DND-41 (cell line): ENCODE measurements around the gene SLC2A9.

Source experiments
- ATAC-seq: fragments of 200-7000 bp; cut with Tn5 transposase; 3 replicates; pipeline ENCODE4 v1.9.1; 2021; ENCODE audit warnings: low read depth; ENCODE audit not compliant: insufficient read depth
- DNase-seq: peaks from one replicate; pipeline ENCODE4 v3.0.0-alpha.2; 2020
- H2AFZ ChIP-seq: 2 replicates; pipeline ENCODE4 v1.6.0; 2012; ENCODE audit warnings: low read depth, low read length
- H3K27ac ChIP-seq: 2 replicates; pipeline ENCODE4 v1.5.1; 2012; ENCODE audit warnings: low read length, inconsistent platforms
- H3K27me3 ChIP-seq: fragments of 200-600 bp; sonication (generic); 2 replicates; pipeline ENCODE4 v1.6.0; 2012; ENCODE audit warnings: low read length, mild to moderate bottlenecking, inconsistent platforms; ENCODE audit not compliant: insufficient read depth, poor library complexity
- H3K36me3 ChIP-seq: 2 replicates; pipeline ENCODE4 v1.5.1; 2012; ENCODE audit warnings: low read length, inconsistent platforms; ENCODE audit not compliant: insufficient read depth
- H3K4me1 ChIP-seq: 2 replicates; pipeline ENCODE4 v1.5.1; 2012; ENCODE audit warnings: mild to moderate bottlenecking, low read length; ENCODE audit not compliant: insufficient read depth
- H3K4me2 ChIP-seq: 2 replicates; pipeline ENCODE4 v1.6.0; 2012; ENCODE audit warnings: mild to moderate bottlenecking, moderate library complexity, low read length, inconsistent platforms; ENCODE audit not compliant: insufficient read depth
- H3K4me3 ChIP-seq, 2 experiments: fragments of 200-600 bp in 1 of 2; shearing (Covaris generic) in 1 of 2; 2 replicates each; pipeline ENCODE4 v1.5.1; 2012 to 2016; ENCODE audit warnings: inconsistent platforms in 2 of 2, low read length in 2 of 2, mild to moderate bottlenecking in 2 of 2, low read depth in 1 of 2, moderate library complexity in 1 of 2
- H3K79me2 ChIP-seq: 2 replicates; pipeline ENCODE4 v1.6.0; 2012; ENCODE audit warnings: low read length, inconsistent platforms; ENCODE audit not compliant: insufficient read depth
- H3K9ac ChIP-seq: 2 replicates; pipeline ENCODE4 v1.6.0; 2012; ENCODE audit warnings: low read depth, mild to moderate bottlenecking, inconsistent platforms, low read length, moderate library complexity
- H3K9me3 ChIP-seq: 2 replicates; pipeline ENCODE4 v1.5.1; 2012; ENCODE audit warnings: low read length, moderate library complexity, mild to moderate bottlenecking, inconsistent platforms; ENCODE audit not compliant: insufficient read depth, severe bottlenecking
- H4K20me1 ChIP-seq: 2 replicates; pipeline ENCODE4 v1.6.0; 2012; ENCODE audit warnings: low read length; ENCODE audit not compliant: insufficient read depth
- EZH2 ChIP-seq: IDR thresholded peaks from 3 replicates; pipeline ENCODE4 v1.6.1; 2012; ENCODE audit warnings: borderline replicate concordance, low read depth, mild to moderate bottlenecking, moderate library complexity, low read length, inconsistent platforms; ENCODE audit not compliant: severe bottlenecking
- TF ChIP-seq, protein P1 (sequence below): IDR thresholded peaks from 2 replicates; pipeline ENCODE4 v1.5.1; 2012; ENCODE audit warnings: borderline replicate concordance, low read length, moderate library complexity, mild to moderate bottlenecking; ENCODE audit not compliant: poor library complexity, severe bottlenecking; ENCODE audit errors: extremely low read depth

The SLC2A9 gene

DNA sequence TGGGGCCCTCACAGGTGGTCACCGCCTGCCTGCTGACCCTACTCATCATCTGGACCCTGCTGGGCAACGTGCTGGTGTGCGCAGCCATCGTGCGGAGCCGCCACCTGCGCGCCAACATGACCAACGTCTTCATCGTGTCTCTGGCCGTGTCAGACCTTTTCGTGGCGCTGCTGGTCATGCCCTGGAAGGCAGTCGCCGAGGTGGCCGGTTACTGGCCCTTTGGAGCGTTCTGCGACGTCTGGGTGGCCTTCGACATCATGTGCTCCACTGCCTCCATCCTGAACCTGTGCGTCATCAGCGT is 239.2 kb downstream of the SLC2A9 start:
- ATAC-seq (no peak), DNase-seq (no peak)
- no peak for TF ChIP-seq EZH2
- TF ChIP-seq, protein P1, sequence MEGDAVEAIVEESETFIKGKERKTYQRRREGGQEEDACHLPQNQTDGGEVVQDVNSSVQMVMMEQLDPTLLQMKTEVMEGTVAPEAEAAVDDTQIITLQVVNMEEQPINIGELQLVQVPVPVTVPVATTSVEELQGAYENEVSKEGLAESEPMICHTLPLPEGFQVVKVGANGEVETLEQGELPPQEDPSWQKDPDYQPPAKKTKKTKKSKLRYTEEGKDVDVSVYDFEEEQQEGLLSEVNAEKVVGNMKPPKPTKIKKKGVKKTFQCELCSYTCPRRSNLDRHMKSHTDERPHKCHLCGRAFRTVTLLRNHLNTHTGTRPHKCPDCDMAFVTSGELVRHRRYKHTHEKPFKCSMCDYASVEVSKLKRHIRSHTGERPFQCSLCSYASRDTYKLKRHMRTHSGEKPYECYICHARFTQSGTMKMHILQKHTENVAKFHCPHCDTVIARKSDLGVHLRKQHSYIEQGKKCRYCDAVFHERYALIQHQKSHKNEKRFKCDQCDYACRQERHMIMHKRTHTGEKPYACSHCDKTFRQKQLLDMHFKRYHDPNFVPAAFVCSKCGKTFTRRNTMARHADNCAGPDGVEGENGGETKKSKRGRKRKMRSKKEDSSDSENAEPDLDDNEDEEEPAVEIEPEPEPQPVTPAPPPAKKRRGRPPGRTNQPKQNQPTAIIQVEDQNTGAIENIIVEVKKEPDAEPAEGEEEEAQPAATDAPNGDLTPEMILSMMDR: no peak
- H3K9ac ChIP-seq: no peak overlapping the region
- no peaks in the 10 kb centered on the region for H4K20me1 ChIP-seq
- no peaks in the 10 kb centered on the region for H3K36me3 ChIP-seq
- H3K79me2 ChIP-seq: no peaks in the 10 kb centered on the region
- H3K4me1 ChIP-seq: no peaks in the 10 kb centered on the region
- H3K27ac ChIP-seq: no peak overlapping the region
- no peak overlapping the region for H2AFZ ChIP-seq
- H3K9me3 ChIP-seq: no peaks in the 10 kb centered on the region
- no peaks in the 10 kb centered on the region for H3K27me3 ChIP-seq
- H3K4me2 ChIP-seq: no peak overlapping the region
- H3K4me3 ChIP-seq: no peak overlapping the region

DNA sequence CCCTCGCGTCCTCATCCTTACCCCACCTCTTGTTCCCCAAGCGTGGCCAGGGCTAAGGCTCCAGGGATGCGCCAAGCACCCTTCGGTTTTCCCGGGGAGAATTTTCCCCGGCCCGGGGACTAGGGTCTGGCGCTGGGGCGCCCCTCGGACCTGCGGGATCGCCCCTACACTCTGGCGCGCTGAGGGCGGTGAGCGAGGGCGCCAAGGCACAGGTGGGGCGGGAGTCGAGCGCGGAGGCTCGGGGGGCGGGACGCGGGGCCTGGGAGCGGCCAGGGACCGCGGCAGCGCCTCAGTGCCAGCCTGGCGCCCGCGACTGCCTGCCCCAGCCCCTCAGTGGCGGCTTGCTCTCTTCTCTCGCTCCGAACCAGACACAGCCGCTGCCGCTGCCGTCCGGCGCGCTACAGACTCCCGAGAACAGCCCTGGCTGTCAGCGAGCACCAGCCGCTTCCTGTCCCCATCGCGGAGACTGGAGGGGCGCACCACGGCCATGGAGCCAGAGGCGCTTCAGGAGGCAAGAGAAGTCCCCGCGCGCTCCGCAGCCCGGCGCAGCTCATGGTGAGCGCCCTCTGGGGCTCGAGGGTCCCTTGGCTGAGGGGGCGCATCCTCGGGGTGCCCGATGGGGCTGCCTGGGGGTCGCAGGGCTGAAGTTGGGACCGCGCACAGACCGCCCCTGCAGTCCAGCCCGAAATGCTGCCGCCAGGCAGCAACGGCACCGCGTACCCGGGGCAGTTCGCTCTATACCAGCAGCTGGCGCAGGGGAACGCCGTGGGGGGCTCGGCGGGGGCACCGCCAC is 239.8 kb downstream of the SLC2A9 start, which contains the start of gene DRD5:
TSS of gene DRD5 (plus strand) at position 292 of the 793 bp plus-strand sequence. CDS start at position 688, 396 bp downstream.
- no peaks in the 10 kb centered on the region for H3K9me3 ChIP-seq
- no peak for TF ChIP-seq EZH2
- TF ChIP-seq, protein P1: no peak
- H4K20me1 ChIP-seq: no peaks in the 10 kb centered on the region
- H3K4me3 ChIP-seq: no peak within 1 kb of the TSS
- no peaks in the 10 kb centered on the region for H3K79me2 ChIP-seq
- no peak within 1 kb of the TSS for H2AFZ ChIP-seq
- no peak within 1 kb of the TSS for H3K9ac ChIP-seq
- H3K27me3 ChIP-seq: no peaks in the 10 kb centered on the region
- ATAC-seq: no peak
- H3K36me3 ChIP-seq: no peaks in the 10 kb centered on the region
- no peak for DNase-seq
- H3K4me1 ChIP-seq: no peaks in the 10 kb centered on the region
- H3K4me2 ChIP-seq: no peak within 1 kb of the TSS
- no peak within 1 kb of the TSS for H3K27ac ChIP-seq
